GM21619 (cell line): ENCODE data around the gene IGSF21.

ENCODE experiments used
- ATAC-seq: cut with Tn5 transposase; IDR thresholded peaks from one replicate; pipeline ENCODE4 v1.9.1; 2021; ENCODE audit not compliant: unreplicated experiment

The IGSF21 gene

DNA sequence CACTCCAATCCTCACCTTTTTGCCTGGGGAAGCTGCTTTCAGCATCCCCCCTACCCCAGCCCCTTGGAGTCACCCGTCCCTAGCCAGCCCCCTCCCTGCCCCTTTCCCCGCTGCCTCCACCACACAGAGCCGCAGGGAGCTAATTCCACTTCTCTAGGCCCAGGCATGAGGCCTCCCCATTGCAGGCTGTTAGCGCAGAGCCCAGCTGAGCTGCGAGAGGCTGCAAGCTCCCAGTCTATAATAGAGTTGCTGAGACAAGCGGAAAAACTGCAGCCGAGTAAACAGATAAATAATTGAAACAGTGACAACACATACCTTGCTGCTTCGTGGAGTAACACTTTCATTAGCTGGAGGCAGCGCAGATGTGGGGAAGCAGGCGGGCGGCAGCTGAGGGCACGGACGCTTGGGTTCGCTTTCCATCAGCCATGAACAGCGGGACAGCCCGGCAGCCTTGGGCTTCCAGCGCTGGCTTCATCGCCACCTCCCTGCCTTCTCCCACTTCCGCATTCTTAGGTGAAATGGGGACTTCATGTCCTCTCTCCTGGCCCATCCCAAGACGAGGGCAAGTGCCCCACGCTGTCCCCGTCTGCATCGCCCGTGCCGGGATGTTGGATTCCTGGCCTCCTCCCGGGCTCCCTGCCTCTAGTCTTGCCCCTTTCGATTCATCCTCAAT lies 183.3 kb downstream of the IGSF21 start:
- no peak for ATAC-seq

DNA sequence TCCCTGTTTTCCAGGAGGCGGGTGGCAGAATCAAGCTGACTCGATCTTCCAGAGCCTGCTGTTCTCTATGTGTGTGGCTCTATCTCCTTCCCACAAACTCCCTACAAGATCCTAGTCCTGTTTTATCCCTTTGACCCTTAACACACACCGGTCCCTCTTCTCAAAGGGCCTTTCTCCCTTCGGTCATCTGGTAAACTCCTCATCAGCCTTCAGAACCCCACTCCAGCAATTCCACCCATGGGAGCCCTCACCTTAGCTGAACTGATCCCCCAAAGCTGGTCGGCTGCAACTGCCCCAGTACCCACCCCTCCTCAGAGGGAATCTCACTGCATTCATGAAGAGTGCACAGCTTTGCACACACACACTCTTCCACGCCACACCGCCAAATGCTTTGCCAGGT lies 184.9 kb downstream of the IGSF21 start:
- no peak for ATAC-seq

DNA sequence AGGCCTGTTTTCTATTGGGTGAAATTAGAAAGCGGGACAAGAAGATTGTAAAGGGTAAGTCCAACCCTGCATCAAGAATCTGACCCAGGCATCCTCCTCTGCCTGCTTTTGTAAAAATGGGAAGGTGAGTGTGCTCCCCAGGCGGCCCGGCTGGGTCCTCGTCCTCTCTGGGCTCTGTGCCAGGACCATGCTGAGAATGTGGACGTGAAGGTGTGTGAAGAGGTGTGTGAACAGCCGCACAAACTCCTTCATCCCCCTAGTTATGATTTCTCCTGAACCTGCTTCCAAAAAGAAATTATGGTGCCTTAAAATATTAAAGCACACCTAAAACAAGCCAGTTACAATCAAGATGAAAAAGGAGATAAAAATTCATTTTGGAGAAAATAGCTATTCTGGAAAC lies 185.7 kb downstream of the IGSF21 start:
- ATAC-seq: no peak

DNA sequence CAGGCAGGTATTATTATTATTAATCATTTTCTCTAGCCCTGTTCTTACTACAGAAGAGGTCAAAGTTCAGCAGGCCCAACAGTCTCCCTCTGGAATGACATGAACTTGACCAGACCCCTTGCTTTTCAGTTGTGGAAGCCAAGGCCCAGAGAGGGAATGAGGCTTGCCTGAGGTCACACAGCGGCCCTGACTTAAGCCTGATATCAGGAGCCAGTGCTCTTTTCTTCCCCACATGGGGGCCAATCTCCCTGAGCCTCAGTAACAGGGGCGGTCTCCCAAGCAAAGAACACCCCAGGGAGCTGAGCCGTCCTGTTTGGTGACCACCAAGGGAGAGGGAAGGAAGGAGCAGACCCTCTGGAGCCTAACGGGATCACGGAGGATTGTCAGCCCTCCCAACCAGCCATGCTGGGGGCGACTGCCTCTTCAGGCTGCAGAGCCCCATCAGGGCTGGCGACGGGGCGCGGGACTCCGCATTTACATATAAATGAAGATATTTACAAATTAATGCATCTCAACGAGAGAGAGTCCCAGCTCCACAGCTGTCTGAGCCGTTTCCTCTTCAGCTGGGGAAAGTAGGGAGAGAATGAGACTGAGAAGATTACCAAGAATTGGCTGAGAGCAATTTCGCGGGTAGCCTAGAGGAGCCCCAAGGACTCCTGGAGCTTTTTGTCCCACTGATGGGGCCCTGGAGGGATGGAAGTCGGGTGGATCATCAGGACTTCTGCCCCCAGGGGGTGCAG lies 187.0 kb downstream of the IGSF21 start:
- no peak for ATAC-seq

DNA sequence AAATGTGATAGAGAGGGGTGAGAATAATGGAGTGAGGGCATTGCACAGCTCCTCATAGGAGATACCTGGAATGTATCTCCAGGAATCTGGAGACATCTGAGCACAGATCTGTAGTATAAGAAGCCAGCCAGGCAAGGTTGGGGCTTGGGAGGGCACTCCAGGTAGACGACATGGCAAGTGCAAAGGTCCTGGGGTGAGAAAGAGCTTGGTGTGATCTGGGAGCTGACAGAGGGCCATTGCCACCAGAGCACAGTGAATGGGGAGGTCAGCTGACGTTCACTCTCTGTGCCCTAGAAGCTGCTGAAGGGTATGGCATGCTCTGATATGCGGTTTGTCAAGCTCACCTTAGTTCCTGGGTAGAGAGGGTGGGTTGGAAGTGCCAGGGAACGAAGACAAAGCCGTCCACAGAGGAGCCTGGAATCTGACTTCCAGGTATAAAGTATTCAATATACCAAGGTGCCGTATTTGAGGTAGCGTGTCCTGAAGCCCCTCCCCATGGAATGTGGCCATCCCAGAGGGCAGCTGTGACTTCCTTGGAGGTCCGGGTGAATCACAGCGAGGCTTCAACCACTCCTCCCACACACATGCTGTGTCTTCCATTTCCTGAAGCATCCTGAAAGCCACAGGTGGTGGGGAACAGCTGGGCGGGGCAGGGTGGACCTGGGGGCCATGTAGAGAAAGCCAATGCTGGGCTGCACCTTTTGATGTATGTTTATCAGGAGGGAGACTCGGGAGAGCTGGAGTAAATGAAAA lies 190.5 kb downstream of the IGSF21 start:
- ATAC-seq: no peak

DNA sequence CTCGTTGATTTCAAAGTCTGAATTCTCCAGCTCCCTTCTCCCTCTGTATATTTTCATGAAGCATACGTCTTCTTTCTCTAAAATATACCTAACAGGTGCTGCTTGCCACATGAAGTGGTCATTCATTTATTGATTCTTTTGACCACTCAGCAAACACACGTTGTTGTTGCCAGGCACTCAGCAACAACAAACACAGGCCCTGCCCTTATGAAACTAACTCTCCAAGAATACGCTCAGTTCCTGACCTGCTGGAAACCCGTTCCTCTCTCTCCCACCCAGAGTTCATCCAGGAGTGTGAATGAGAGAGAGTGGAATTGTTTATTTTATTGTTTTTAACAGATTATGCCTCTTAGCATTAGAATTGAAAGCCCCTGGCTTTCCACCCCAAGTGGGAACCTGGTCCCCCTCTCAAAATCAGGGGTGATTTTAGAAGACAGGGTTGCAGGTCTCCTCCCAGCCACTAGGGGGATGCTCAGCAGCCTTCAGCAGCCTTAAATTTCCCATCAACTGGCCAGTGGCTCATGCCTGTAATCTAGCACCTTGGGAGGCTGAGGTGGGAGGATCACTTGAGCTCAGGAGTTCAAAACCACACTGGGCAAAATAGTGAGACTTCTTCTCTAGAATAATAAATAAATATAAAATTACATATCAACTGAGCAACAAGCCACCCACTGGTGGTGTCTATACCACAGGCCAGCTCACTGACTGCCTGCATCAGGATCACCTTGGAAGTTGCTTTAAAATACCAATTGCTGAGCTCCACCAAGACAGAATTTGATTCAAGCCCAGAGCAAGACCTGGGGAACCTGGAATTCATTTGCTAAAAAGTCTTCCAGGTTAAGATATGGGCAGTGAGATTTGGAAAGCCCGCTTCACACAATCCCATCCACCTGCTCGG lies 192.1 kb downstream of the IGSF21 start:
- ATAC-seq: no peak

DNA sequence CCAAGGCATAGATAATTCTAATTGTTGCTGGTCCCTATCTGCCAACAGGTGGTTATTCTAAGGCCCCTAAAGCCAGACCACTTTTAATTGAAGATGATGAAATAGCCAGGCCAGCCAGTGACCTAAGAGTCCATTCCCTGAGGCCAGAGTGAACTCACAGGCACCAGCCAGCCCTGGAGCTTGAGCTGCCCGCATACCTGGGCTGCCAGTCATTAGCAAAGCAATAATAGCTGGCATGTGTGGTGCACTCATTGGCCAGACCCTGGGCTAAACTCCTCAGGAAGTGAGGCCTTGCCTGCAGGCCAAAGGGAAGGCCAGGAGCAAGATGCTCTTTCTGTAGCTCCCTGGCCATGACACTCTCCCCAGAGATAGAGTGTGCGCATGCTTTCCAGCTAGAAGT lies 192.8 kb downstream of the IGSF21 start:
- ATAC-seq: no peak

DNA sequence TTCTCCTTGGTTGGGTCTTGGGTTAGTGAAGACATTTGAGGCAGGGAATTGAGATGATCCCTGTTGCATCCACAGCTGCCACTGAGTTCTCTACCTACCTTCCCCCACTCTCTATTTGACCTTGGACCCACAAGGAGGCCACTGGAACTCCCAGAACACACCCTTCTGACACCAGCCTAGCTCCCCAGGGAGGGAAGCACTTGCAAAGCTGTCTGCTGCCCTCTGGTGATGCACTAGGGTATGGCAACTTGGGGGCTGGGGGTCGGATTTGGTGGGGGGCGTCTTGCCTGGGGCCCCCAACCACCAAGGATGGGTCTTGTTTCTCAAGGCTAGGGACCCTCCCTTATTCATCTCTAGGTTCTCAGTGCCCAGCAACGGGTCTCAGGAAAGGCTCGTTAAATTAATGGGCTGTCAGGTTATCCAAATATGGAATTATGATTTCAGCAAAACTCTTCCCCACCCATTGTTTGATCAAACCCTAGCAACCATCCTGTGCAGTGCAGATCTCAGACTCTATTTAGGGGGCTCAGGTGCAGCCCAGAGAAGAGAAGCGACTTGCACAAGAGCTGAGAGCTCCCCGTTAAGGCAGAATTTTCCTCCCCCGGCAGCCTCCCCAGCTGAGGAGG lies 195.3 kb downstream of the IGSF21 start:
- ATAC-seq: no peak

DNA sequence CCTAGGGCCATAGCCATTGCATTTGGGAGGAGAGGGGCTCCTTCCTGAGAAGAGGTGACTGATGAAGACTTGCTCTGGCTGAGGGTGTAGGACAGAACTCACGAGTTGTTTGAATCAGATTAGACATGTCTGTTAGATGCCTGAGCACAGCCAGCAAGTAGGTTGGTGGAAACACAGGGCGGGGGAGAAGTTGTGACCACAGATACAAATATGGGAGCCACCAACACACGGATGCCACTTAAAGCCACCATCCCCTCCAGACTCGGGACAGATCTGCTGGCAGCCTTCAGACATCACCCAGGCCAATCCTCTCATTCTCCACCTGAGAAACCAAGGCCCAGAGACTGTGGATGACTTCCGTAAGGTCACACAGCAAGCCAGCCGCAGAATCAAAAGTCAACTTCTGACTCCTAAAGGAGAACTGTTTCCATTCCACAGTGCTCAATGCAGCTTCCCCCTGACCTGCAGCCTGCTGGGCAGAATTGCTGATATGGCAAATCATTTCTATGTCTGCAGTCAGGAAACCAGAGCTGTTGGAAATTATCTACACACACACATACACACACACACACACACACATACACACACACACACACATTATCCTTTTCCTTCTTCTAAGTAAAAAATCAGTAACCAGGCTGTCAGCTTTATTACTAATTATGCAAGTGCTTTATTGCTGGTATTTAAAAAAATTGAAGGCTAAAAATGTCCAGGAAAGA lies 196.7 kb downstream of the IGSF21 start:
- ATAC-seq: no peak

DNA sequence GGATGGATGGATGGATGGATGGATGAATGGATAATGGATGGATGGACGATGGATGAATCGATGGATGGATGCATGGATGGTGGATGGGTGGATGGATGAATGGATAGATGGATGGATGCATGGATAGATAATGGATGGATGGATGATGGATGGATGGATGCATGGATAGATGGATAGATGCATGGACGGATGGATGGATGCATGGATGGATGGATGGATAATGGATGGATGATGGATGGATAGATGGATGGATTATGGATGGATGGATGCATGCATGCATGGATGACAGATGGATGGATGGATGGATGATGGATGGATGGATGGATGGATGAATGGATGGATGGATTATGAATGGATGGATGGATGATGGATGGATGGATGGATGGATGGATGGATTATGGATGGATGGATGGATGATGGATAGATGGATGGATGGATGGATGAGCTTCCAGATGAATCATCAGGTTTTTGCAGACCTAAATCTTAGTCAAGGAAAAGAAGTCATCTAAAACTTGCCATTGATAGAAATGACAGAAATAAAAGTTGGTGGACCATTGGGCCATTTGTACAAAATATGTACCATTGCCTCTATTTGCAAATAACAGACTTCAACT lies 197.7 kb downstream of the IGSF21 start:
- no peak for ATAC-seq

DNA sequence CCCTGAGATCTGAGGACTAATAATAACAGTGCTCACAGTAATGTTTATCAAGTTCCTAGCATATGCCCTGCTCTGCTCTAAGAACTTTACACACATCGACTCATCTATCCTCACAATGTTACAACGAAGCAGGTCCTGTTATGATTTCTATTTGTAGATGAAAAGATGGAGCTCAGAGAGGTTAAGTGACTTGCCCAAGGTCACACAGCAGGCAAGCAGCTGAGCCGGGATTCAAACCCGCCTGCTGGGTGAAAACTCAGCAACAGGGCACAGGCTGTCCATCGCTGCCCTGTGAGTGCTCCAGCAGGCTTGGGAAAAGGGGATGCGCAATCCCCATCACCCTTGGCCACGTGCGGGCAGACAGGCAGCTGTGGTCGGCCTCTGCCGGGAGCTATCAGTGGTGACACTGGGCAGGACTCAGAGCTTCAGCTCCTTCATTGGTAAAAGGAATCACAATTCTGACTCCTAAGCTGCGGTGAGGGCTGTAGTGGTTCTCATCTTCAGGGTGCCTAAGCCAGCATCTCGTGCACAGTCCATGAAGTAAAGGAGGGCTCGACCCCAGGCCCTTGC lies 199.8 kb downstream of the IGSF21 start:
- ATAC-seq: no peak

DNA sequence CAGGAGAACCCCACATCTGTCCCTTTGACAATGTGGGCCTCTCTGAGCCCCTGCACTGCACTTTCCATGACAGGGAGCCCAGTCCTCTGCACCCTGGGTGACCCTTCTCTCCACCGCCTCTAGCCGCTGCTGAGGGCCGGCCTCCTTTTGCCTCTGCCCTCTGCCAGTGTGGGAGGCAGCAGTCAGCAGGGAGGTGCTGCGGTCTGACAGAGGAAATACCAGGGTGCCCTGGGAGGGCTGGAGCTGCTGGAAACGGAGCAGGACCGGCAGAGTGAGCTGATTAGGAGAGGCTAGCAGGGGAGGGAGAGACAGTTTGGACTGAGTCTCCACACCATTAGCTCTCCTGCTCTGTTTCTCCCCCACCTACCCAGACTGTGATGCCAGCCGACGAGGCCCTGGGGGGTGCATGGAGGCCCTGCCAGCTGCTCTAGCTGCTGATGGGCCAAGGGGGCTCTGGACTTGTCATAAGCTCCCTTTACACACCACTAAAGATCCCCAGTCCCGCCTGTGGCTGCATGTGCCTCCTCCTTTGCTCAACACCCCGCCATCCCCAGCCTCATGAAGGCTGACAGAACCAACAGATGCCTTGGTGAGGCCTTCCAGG lies 202.1 kb downstream of the IGSF21 start:
- ATAC-seq: no peak

DNA sequence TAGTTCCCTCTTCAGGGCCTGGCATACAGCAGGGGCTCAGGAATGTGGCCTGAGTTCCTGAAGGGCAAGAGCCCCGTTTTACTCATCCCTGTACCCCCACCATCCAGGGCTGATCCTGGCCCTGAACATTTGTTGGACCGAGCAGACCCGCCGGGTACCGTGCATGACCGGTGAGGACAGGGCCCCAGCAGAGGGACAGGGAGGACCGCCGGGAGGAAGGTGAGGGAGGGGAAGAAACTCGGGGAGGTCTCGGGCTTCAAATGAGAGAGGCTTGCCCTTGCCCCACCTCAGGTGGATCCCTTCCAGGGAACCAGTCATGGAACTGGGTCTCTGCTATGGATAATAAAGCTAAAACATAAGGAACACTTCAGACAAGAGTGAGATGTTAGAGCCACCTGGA lies 205.4 kb downstream of the IGSF21 start:
- ATAC-seq: no peak

DNA sequence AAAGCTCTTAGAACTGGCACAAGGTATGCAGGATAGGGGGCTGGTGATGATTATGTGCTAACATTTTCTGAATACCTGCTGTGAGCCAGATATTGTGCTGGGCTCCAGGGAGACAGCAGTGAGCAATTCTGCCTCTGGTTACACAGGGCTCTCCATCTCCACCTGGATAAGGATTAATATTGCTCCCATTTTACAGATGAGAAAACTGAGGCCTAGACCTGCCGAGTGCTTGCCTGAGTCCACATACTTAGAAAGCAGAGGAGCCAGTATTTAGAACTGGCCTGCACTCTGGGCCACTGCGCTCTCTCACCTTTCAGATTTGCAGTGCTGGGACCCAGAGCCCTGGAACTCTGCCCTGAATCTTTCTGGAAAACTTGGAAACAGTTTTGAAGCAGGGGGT lies 205.9 kb downstream of the IGSF21 start:
- ATAC-seq: no peak

DNA sequence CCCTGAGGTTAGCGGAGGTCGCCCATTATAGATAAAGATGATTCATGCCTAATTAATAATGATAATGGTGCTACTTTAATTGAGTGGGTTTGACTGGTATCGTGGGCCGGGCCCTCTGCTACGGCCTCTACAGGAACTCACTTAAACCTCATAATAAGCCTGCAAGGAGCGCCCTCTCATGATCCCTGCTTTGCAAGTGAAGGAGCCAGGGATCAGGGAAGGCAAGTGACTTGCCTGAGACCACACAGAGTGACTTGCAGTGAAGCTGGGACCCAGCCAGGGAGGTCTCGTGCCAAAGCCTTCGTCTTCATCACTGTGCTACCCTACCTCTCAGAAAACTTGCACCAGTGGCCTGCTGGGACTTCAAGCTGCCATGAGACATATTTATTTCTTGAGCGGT lies 206.8 kb downstream of the IGSF21 start:
- ATAC-seq: no peak

DNA sequence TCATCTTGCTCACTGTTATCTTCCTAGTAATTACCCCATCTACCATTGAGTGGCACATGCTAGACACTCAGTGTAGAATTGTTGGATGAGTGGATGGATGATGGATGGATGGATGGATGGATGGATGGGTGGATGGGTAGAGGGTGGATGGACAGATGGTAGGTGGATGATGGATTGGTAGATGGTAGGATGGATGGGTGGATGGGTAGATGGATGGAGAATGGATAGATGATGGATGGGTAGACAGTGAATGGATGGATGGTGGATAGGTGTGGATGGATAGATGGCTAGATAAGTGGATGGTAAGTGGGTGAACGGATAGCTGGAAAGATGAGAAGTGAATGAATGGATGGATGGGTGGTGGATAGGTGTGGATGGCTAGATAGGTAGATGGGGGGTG lies 207.9 kb downstream of the IGSF21 start:
- ATAC-seq: no peak

DNA sequence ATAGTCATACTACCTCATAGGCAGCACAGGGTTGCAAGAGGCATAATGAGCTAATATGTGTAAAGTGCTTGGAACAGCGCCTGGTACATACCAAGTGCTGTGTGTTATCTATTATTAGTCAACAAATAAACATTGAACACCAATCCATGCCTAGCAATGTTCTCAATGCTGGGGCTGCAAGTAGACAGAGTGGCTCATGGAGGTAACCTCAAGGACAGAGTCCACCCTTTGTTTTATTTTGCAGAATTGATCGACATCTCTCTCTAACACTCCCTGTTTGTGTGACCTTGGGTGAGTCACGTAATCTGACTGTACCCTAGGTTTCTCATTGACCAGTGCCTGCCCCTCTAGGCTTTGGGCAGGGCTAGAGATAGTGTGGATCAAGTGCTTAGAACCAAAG lies 209.2 kb downstream of the IGSF21 start:
- ATAC-seq: no peak

DNA sequence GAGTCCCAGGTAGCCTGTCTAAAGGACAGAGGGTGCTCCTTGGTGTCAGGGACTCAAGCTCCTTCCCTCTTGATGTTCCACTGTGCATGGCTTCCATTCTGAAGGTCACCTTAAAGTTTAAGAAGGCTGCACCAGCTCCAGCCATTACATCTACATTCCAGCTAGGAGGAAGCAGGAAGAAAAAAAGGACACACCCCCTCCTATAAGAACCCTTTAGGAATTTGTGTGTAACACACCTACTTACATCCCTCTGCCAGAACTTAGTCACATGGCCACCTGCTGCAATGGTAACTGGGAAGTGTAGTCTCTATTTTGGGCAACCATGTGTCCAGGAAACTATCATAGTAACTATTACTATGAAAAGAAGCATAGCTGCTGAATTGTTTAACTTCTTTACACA lies 211.5 kb downstream of the IGSF21 start:
- ATAC-seq: no peak

DNA sequence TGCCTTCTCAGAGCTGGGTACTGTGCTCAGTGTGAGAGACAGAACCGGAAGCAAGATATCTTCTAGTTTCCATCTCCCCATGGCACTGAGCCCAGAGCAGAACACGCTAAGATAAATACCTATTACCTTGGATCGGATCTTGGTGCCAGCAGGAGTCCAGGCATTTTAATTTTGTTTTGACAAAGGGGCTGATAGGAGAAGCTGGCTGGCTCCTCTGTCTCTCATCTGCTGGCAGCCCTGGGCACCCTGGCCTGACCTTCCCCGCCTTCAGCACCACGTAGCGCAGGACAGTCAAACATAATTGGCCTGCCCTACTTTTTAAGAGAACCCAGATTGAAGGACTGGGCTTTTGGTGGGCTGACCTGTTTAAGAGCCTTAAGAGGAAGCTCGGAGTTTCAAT lies 212.5 kb downstream of the IGSF21 start:
- ATAC-seq: no peak
